Stimulated activated CD8-positive, alpha-beta memory T cell treated with anti-CD3 and anti-CD28 coated beads, Interleukin-15, amount 100 ng/mL, for 1 hour (primary cell): ENCODE data around the gene WDR87.
"Not testable (repeated sequence)": the region's sequence is repeated elsewhere in the genome, so short reads cannot be mapped to it uniquely, and the experiment has no call there.

Experiments
- DNase-seq: peaks from one replicate; pipeline ENCODE4 v3.0.0-alpha.2; 2020; ENCODE audit warnings: low read depth

The WDR87 gene

DNA sequence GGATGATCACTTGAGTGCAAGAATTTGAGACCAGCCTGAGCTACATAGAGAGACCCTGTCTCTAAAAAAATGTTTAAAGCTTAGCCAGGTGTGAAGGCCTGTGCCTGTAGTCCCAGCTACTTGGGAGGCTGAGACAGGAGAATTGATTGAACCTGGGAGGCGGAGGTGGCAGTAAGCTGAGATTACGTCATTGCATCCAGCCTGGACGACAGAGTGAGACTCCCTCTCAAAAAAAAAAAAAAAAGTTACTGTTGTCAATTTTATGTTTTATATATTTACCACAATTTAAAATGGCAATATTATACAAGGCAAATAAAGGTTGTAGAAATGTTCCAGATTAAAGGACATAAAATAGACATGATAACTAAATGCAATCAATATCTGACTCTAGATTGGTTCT, 29.2 kb downstream of the WDR87 start:
- DNase-seq: no peak

DNA sequence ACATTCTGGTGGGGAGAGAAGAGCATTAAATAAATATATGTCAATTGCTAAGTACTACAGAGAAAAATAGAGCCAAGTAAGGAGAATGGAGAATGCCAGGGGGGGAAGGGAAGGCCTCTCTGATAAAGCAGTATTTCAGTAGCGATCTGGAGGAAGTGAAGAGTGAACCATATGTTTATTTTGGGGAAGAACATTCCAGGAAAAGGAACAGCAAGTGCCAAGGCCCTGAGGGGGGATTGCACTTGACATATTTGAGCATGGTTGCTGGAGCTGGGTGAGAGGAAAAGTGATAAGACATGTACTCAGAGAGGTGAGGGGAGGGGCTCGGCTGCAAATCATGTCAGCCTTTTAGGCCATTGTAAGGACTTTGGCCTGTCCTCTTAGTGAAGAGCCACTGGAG, 30.4 kb downstream of the WDR87 start:
- DNase-seq: no peak

DNA sequence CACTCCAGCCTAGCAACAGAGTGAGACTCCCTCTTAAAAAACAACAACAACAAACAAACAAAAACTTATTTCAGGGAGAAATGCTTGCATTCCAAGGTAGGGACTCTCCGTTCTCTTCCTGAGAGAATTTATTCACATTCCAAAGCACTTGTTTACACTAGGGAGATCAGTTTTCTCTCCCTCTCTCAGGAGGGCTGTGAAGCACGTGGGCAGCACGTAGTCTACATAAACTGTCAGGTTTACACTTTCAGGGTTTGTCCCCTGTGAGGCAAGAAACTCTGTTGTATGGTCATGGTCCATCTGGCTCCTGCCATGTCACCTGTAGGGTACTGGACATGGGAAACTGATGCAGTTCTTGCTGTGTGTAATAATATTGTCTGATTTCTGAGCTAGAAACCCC, 31.6 kb downstream of the WDR87 start:
- no peak for DNase-seq

DNA sequence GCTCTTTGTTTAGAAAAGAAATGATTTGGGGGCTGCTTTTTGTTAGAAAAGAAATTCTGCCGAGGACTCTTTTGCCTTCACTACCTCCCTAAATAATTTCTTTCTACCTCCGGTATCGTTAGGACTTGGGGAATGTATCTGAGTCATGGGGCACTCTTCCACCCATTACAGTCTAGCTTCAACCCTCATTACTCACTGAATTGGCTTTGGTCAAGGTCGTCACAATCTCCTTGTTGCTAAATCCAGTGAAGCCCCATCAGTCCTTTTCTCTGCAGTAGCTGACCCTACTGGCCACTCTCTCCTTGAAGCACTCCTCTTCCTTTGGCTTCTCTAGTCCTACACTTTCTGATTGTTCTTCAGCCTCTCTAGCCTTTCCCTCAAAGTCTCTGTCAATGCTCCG, 34.0 kb downstream of the WDR87 start:
- no peak for DNase-seq

DNA sequence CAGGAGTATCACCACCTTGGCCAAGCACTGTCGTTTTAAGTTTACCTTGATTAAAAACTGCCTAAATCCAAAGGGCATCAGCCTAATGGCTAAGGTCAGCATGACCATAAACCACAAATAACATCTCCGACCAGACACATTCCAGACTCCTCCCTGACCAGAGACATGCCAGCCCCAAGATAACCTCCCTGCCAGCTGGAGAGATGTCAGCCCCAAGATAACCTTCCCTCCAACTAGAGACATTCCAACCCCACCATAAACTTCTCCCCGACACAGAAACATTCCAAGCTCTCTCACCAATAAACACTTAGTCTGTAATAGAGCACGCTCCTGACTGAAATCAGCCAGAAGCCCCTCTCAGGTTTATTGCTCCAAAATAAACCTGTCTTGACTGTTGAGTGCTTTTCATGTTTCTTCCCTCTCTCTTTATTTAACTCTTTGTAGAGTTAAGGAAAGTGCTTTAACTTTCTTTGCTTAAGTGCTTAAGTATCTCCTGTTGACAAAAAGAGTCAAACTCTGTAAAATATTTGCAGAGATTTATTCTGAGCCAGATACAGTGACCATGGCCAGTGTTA, 36.5 kb downstream of the WDR87 start:
- no peak for DNase-seq

DNA sequence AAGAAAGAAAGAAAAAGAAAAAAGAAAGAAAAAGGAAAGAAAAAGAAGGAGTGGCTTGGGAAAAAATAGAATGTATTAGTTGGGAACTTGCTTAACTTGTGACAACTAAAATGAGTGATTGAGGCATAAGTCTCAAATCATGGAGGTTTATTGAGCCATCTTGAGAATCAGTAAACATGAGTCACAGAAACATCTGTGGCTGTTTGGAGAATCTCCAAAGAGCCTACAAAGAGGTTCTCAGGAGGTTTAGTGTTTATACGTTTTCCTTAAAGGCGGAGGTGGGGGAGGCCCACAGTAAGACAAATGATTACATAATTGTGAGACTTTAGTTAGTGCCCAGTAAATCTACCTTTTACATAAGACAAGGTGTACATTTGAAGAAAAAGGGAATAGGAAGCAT, 38.6 kb downstream of the WDR87 start:
- no peak for DNase-seq

DNA sequence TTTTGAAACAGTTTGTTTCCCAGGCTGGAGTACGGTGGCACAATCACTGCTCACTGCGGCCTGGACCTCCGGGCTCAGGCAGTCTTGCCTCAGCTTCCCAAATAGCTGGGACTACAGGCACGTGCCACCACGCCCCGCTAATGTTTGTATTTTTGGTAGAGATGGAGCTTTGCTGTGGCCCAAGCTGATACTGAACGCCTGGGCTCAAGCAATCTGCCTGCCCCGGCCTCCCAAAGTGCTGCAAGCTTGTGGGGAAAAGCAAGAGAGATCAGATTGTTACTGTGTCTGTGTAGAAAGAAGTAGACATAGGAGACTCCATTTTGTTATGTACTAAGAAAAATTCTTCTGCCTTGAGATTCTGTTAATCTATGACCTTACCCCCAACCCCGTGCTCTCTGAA, 40.5 kb downstream of the WDR87 start:
- DNase-seq: not testable (repeated sequence)

DNA sequence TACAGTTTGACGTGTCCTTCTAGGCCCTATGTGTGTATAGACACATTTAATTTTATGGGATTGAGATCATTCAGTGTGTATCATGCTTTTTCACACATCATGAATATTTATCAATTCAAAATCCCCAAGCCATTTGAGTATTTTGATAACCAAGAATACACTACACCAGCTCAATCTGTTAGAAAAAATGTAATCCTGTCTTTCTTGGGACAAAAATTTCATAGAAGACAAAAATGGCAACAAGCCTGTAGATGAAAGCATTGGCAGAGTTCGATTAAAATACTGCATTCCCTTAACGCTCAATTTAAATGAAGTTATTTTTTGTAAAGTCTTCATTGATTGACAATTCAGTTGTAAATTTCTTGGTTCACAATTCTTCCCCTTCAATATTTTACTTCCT, 41.9 kb downstream of the WDR87 start:
- DNase-seq: no peak

DNA sequence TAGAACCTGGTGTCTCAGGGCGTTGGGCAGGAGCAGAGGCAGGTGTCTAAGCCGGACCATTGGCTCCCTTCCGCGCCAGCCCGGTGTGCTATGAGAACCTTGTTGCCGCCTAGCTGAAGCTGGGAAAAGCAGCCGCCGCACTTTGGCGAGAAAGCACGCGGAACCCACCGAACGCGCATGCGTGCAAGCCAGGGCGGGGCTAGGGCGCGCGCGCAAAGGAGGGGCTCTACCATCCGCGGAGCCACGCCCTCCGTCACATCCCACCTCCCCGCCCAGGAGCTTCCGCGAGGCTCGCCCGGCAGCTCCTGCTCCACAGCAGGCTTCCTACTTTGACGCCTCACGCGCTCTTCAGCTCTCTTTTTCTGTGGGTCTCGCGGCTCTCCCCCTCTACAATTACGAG, 51.3 kb downstream of the WDR87 start:
- DNase-seq: no peak

DNA sequence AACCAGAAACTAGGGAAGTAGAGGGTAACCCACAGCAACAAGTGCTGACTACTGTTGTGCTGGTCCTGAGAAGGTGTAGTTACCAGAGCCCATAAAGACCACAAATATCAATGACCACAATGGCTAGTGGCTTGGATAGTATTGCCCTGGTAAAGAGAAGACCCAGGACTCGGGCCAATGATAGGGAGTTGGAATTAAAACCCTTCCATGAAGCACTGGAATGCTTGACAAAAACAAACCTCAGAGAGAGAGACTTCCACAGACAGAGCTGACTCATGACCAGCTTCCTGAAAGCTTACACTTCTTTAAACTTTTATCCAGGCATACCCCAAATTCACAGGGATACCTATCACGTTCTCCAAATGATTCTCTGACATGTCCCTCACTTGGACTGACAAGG, 60.5 kb downstream of the WDR87 start:
- no peak for DNase-seq
